WTC11 (cell line): ENCODE results near the gene REPIN1. TPM values are rescaled to one million over a fixed set of nuclear protein-coding genes. Genes with fewer than 3 reads are reported as not detected.

Source experiments
- ATAC-seq: fragments of 200-7000 bp; cut with Tn5 transposase; 2 replicates; pipeline ENCODE4 v1.10.0; 2021; ENCODE audit warnings: mild to moderate bottlenecking, moderate library complexity
- CTCF ChIA-PET: fragments of 300-600 bp; sonication (Branson Sonifier 250); formaldehyde crosslinking; loops from one replicate; lab custom pipeline; 2021; ENCODE audit warnings: antibody characterized with exemption; lab: Charles Lee
- POLR2A ChIA-PET: fragments of 350-600 bp; sonication (Branson Sonifier 250); formaldehyde crosslinking; loops from one replicate; lab custom pipeline; 2021; ENCODE audit warnings: antibody characterized with exemption; lab: Charles Lee
- DNase-seq: peaks from one replicate; pipeline ENCODE4 v3.0.0; 2021; ENCODE audit warnings: low spot score
- H3K27ac Mint-ChIP-seq: 2 replicates; pipeline ENCODE4 v1.8.0; 2021; ENCODE audit warnings: mixed read lengths
- H3K27me3 Mint-ChIP-seq: 2 replicates; pipeline ENCODE4 v1.8.0; 2021; ENCODE audit warnings: low read depth, mild to moderate bottlenecking, moderate library complexity, mixed read lengths
- H3K36me3 Mint-ChIP-seq: 2 replicates; pipeline ENCODE4 v1.8.0; 2021; ENCODE audit warnings: mixed read lengths
- H3K4me1 Mint-ChIP-seq: 2 replicates; pipeline ENCODE4 v1.8.0; 2022; ENCODE audit warnings: mixed read lengths
- H3K4me3 Mint-ChIP-seq: 2 replicates; pipeline ENCODE4 v1.8.0; 2021; ENCODE audit warnings: mild to moderate bottlenecking, moderate library complexity, mixed read lengths
- H3K9me3 Mint-ChIP-seq: 2 replicates; pipeline ENCODE4 v1.8.0; 2021; ENCODE audit warnings: mixed read lengths
- ARID4B ChIP-seq: sonication (generic); formaldehyde crosslinking; IDR thresholded peaks from 2 replicates; pipeline ENCODE4 v1.8.0; 2023; ENCODE audit warnings: missing genetic modification reagents, mild to moderate bottlenecking, borderline replicate concordance
- E2F1 ChIP-seq: sonication (generic); formaldehyde crosslinking; IDR thresholded peaks from 2 replicates; pipeline ENCODE4 v1.8.0; 2022; ENCODE audit warnings: mild to moderate bottlenecking, missing genetic modification reagents
- GABPB1 ChIP-seq: sonication (generic); formaldehyde crosslinking; IDR thresholded peaks from 2 replicates; pipeline ENCODE4 v1.8.1; 2023; ENCODE audit warnings: mild to moderate bottlenecking, missing genetic modification reagents
- JAZF1 ChIP-seq: fragments of 250-450 bp; sonication (Bioruptor Pico); IDR thresholded peaks from 2 replicates; pipeline ENCODE4 v1.9.0; 2021; ENCODE audit warnings: moderate library complexity, mild to moderate bottlenecking, inconsistent platforms
- SMAD3 ChIP-seq: sonication (generic); formaldehyde crosslinking; IDR thresholded peaks from 2 replicates; pipeline ENCODE4 v1.8.0; 2022; ENCODE audit warnings: missing genetic modification reagents, mild to moderate bottlenecking, borderline replicate concordance
- ZBTB43 ChIP-seq: sonication (generic); formaldehyde crosslinking; IDR thresholded peaks from 2 replicates; pipeline ENCODE4 v1.8.1; 2023; ENCODE audit warnings: mild to moderate bottlenecking, missing genetic modification reagents
- ZNF396 ChIP-seq: fragments of 250-450 bp; sonication (Bioruptor Pico); IDR thresholded peaks from 2 replicates; pipeline ENCODE4 v1.8.0; 2021; ENCODE audit warnings: mild to moderate bottlenecking, moderate library complexity, borderline replicate concordance
- ZNF423 ChIP-seq: fragments of 250-450 bp; sonication (Bioruptor Pico); IDR thresholded peaks from 2 replicates; pipeline ENCODE4 v2.1.2; 2022; ENCODE audit warnings: mild to moderate bottlenecking, moderate library complexity
- ZNF532 ChIP-seq: fragments of 250-450 bp; sonication (Bioruptor Pico); IDR thresholded peaks from 2 replicates; pipeline ENCODE4 v1.9.0; 2021; ENCODE audit warnings: mild to moderate bottlenecking, borderline replicate concordance
- total RNA-seq: library from RNA; stranded (reverse); gene quantifications from 3 replicates; pipeline ENCODE4 v1.2.3, GENCODE V29; 2021

The REPIN1 gene
- total RNA-seq, 1 experiment from 2014 or later = 130 TPM

GRCh38 chr7:150373049-150373801, 4.6 kb downstream of the REPIN1 start:
- no peaks in the 10 kb centered on the region for H3K27me3 Mint-ChIP-seq
- ATAC-seq (no peak), DNase-seq (peak; percentile 17)
- peak overlapping the region; percentile 88 for H3K27ac Mint-ChIP-seq
- H3K36me3 Mint-ChIP-seq = peaks cover 32% of the 10 kb centered on the region
- H3K4me1 Mint-ChIP-seq = peaks cover 71% of the 10 kb centered on the region
- no peaks in the 10 kb centered on the region for H3K9me3 Mint-ChIP-seq
- ChIA-PET CTCF (interaction anchor here (1.2 kb wide), 2 partner anchors 11 to 17 kb away, joined by 3 read pairs; no protein-coding TSS in a partner anchor), POLR2A (interaction anchor here (0.7 kb wide), 1 partner anchor 11 kb away, joined by 3 read pairs; no protein-coding TSS in a partner anchor)
- TF ChIP-seq E2F1 (CRISPR knock-in tag) (no peak), ARID4B (CRISPR knock-in tag) (no peak), SMAD3 (CRISPR knock-in tag) (no peak)
- H3K4me3 Mint-ChIP-seq = no peak overlapping the region

GRCh38 chr7:150374026-150374425, 5.4 kb downstream of the REPIN1 start:
- H3K4me1 Mint-ChIP-seq = peaks cover 71% of the 10 kb centered on the region
- peaks cover 32% of the 10 kb centered on the region for H3K36me3 Mint-ChIP-seq
- no peaks in the 10 kb centered on the region for H3K9me3 Mint-ChIP-seq
- peak overlapping the region; percentile 92 for H3K27ac Mint-ChIP-seq
- DNase-seq (no peak), ATAC-seq (no peak)
- H3K4me3 Mint-ChIP-seq = no peak overlapping the region
- no peaks in the 10 kb centered on the region for H3K27me3 Mint-ChIP-seq
- ChIA-PET POLR2A (no interaction called here), CTCF (interaction anchor here (1.2 kb wide), 1 partner anchor 10 kb away, joined by 3 read pairs; no protein-coding TSS in a partner anchor)
- no peak for TF ChIP-seq ZBTB43 (CRISPR knock-in tag)
- no peak for TF ChIP-seq GABPB1 (CRISPR knock-in tag)
- no peak for TF ChIP-seq JAZF1 (CRISPR knock-in tag)
- no peak for TF ChIP-seq ZNF423

GRCh38 chr7:150374472-150374871, 5.8 kb downstream of the REPIN1 start:
- CTCF ChIA-PET = interaction anchor here (1.2 kb wide), 1 partner anchor 9 kb away, joined by 3 read pairs; no protein-coding TSS in a partner anchor
- Mint-ChIP-seq H3K27ac (peak overlapping the region; percentile 92), H3K4me3 (no peak overlapping the region), H3K9me3 (no peaks in the 10 kb centered on the region), H3K27me3 (no peaks in the 10 kb centered on the region), H3K4me1 (peaks cover 68% of the 10 kb centered on the region), H3K36me3 (peaks cover 32% of the 10 kb centered on the region)
- ATAC-seq = no peak
- DNase-seq = peak; percentile 8
- POLR2A ChIA-PET = no interaction called here
- TF ChIP-seq ZNF396 (CRISPR knock-in tag) (no peak), ZNF532 (CRISPR knock-in tag) (0 out of 2 replicates have a peak, but pooled peaks have one; percentile 23)
- TF ChIP-seq, all 79 proteins: peak for 1
